HG03460 (cell line): ENCODE results near the gene BRSK1.
"Not testable (repeated sequence)": the region's sequence is repeated elsewhere in the genome, so short reads cannot be mapped to it uniquely, and the experiment has no call there.

ENCODE experiments used
- ATAC-seq: cut with Tn5 transposase; IDR thresholded peaks from one replicate; pipeline ENCODE4 v1.9.1; 2021; ENCODE audit not compliant: unreplicated experiment

Gene BRSK1

DNA sequence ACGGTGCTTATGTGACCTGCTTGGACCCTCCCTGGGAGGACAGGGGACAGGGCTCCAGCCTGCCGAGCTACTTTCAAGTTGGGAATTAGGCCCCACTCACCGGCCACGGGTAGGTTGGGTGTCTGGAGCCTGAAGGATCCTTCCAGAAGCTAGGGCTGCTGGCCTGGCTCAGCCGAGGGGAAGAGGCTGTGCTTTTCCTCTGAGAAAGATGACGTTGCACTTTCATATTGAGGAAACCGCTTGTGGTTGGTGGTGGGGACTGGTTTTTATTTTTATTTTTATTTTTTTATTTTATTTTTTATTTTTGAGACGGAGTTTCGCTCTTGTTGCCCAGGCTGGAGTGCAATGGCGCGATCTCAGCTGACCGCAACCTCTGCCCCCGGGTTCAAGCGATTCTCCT lies 41.4 kb downstream of the BRSK1 start, which contains the start of gene TMEM150B:
TSS of gene TMEM150B (minus strand) at position 170 of the 400 bp plus-strand sequence. CDS start 4,305 bp downstream, outside the sequence.
- no peak for ATAC-seq

DNA sequence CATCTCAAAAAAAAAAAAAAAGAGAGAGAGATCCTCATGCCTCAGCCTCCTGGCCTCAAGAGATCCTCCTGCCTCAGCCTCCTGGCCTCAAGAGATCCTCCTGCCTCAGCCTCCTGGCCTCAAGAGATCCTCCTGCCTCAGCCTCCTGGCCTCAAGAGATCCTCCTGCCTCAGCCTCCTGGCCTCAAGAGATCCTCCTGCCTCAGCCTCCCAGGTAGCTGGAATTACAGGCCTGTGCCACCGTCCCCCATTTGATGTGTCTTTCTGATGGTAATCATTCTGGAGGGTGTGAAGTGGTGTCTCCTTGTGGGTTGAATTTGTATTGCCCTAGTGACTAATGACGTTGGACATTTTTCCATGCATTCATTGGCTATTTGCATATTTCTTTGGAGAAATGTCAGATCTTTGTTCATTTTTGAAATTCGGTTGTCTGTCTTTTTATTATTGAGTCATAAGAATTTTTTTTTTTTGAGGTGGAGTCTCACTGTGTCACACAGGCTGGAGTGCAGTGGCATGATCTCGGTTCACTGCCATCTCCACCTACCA lies 45.0 kb downstream of the BRSK1 start:
- not testable (repeated sequence) for ATAC-seq

DNA sequence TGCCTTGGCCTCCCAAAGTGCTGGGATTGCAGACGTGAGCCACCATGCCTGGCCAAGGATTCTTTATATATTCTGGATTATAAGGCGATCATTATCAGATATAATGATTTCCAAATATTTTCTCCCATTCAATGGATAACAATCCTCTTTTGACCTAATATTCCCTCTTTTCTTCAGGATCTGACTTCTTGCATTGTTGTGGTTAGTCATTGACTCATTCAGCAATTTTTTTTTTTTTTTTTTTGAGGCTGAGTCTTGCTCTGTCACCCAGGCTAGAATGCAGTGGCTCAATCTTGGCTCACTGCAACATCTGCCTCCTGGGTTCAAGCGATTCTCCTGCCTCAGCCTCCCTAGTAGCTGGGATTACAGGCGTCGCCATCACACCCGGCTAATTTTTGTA lies 46.0 kb downstream of the BRSK1 start:
- ATAC-seq: not testable (repeated sequence)

DNA sequence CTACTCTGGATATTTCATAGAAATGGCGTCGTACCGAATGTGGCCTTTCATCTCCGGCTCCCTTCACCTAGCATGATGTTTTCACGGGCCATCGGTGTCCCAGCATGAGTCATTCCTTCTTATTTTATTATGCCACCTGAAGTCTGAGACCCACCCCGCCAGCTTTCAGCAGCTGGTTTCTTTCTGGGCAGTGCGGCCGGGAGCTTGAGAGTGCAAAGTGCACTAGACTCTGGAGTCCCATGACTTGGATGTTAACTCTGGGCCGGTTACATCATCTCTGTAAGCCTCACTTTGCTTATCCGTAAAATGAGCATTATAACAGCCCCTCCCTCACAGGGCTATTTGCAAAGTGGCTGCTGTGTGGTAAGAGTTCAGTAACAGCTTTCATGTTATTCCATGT lies 50.1 kb downstream of the BRSK1 start:
- ATAC-seq: no peak

DNA sequence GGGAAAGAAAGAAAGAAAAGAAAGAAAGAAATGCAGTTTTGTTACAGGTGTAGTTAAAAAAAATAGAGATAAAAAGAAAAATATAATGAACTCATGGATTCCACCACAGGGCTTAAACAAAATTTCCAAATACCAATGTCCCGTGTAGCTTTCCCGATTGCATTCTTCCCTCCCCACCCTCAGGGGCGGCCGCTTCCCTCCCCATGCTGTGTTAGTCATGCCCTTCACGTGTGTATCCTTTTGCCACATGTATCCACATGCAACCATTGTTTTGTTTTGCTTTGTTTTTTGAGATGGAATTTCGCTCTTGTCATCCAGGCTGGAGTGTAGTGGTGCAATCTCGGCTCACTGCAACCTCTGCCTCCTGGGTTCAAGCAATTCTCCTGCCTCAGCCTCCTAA lies 52.3 kb downstream of the BRSK1 start:
- ATAC-seq: no peak

DNA sequence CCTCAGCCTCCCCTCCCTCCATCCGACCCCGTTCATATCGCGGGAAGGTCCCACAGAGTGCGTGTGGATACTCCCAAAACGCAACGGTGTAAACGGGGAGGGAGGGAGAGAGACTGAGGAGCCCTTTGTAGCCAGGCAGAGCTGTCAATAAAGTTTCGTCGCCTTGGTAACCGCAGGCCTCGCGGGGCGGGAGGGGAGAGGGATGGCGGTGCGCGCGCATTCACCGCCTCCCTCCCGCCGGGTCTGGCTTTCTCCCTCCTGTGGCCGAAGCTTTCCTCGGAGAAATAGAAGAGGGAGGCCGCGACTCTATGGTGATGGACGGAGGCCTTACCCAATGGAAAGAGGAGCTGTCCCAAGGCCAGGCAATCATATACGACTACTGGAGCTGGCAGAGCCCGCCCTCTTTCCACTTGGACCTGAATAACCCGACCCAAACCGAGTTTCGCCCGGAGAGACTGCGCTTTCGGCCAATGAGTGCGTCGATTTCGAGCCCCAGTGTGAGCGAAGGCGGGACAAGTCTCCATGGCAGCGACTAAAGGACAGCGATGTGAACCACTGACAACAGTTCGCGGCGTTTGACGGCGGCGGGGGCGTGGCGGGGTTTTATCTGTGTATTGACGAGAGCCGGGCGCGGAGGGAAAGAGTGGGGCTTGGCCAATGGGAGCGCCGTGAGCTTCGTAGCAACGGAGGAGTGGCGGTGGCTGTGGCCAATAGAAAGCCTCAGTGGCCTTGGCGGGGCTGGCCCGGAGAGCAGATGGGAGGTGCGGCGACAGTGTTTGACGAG lies 55.5 kb downstream of the BRSK1 start, which contains the start of gene KMT5C:
TSS of gene KMT5C (plus strand) at position 772 of the 784 bp plus-strand sequence. CDS start 2,061 bp downstream, outside the sequence.
- peak; percentile 79 for ATAC-seq

DNA sequence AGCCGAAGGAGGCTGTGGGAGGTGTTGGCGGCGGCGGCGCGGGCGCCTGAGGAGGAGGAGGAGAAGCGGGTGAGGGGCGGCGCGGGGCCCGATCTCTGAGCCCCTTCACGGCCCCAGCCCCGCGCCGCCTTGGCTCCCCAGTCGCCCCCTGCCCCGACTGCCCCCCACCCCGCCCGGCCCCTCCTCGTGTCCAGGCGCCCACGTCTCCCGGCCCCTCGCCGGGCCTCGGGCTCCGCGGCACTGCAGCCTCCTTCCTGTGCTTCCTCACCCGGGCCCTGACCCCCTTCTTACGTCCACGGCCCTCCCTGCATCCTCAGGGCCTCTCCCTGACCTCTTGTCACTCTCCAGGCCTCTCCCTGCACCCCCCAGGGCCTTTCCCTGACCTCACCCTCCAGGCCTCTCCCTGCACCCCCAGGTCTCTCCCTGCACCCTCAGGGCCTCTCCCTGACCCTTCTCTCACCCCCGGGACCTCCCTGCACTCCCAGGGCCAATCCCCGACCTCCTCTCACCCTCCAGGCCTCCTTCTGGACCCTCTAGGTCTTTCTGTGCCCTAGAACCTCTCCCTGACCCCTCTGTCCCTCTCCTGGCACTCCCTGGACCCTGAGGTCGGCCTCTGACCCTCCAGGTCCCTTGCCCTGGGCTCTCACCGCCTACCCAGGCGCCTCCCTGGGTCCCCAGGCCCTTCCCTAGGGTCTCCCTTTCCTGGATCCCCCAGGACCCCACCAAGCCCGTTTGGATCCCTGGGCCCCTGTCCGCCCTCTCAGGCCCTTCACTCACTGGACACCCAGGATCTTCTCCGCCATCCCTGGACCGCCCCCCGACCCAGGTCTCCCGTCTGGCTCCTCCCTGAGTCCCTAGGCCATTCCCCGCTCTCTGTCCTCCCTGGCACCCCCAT lies 56.3 kb downstream of the BRSK1 start:
- no peak for ATAC-seq

DNA sequence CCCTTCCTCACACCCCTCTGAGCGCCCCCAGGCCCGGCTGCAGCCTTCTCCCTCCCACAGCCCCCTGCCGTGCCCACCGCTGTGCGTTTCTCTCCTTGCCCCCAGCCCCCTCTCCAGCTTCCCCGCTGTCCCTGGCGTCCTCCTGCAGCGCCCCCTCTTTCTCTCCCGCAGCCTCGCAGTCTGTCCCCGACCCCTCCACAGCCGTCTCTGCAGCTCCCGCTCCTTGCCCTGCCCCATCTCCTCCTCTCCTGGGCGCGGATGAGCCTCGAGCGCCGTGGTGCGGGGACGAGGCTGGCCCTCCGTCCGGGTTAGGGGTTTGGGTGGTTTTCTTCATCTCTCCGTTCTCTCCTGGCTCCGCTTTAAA lies 57.0 kb downstream of the BRSK1 start:
- ATAC-seq: no peak

DNA sequence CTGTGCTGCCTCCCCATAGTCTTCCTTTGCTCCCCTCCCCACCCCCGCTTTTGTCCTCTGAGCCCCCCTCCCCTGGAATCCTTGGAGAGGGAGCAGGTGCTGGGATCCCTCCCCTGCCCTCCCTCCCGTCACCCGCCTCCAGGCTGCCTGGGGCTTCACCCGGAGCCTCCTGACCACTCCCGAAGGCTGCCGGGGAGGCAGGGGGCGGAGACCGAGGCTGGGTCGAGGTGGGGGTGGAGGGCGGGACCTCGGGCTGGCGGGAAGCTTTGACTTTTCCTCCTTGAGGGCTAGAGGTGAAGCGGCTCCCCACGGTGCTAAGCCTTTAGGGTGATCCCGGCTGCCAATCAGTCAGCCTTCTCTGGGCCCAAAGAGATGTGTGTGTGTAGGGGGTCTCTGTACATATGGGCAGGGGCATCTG lies 57.4 kb downstream of the BRSK1 start:
- no peak for ATAC-seq

DNA sequence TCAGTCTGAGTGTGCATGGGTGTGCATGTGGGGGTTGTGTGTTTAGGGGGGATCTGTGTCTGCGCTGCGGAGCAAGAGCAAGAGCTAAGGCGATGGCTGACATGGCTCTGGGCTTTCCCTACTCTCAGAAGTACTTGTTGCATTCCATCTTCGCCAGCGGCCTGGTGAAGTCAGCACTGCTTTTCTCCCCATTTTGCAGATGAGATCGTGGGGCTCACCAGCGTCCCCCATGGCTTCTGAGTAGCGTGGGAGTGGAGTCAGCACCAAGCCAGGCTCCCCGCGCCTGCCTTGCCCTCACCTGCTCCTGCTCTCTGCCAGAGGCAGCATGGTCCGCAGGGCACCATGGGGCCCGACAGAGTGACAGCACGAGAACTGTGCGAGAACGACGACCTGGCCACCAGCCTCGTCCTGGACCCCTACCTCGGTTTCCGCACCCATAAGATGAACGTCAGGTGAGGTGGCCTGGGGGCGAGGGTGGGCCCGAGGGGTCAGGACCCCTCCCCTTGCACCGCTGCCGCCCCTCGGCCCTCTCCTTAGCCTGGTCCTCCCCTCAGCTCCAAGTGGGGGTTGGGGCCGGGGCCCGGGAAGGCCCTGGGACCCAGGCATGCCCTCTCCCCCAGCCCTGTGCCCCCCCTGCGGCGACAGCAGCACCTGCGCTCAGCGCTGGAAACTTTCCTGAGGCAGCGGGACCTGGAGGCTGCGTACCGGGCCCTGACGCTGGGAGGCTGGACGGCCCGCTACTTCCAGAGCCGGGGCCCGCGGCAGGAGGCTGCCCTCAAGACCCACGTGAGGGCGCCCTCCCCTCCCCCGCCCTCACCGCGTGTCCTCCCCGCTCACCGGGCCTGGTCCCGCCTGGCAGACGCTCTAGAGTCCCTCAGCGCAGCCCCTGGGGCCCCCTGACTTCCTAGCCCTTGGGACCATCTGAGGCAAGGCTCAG lies 58.1 kb downstream of the BRSK1 start:
- ATAC-seq: no peak

DNA sequence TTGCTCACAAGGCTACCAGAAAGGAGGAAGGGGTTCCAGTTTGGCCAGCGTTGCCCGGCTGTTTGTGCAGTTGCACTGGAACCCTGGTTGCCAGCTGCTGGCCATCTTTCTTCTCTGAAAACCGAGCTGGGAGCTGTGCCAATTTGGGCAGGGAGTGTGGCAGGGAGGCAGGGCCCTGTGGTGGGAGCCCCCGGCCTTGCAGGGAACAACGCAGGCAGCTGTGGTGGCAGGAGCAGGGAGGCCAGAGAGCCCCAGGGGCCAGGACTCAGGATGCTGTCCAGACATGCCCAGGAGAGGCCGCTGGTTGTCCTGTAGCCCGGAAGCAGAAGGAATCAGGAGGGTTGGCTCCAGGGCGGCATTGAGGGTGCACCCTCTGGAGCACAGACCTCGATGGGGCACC lies 60.6 kb downstream of the BRSK1 start:
- ATAC-seq: no peak

DNA sequence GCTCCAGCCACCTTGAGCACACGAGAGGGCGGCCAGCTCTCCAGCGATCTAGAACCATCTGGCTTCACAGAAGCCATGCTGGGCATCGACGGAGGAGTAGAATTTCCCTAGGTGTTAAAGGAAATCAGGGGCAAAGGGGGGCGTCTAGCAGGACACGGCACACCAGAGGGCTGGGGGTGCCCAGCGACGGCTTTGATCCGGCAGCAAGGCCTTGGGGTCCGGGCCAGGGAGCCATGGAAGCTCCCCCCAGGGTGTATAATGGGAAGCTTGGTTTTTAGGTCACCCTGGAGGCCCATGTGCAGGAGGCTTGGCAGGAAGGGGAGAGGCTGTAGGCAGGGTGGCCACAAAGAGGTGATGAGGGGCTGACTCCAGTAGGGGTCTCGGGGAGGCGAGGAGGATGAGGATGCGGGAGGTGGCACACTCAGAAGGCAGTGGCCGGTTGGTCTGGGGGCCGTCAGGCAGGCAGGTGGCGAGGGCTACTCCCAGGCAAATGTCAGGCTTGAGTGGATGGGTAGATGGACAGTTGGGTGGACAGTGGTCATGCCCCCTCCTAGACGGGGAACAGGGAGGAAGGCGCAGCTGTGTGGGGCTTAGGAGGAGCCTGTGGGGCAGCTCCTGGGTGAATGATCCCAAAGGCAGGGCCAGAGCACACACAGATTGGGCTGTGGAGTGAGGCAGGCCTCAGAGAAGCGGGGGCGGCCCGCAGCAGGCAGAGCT lies 61.5 kb downstream of the BRSK1 start:
- no peak for ATAC-seq

DNA sequence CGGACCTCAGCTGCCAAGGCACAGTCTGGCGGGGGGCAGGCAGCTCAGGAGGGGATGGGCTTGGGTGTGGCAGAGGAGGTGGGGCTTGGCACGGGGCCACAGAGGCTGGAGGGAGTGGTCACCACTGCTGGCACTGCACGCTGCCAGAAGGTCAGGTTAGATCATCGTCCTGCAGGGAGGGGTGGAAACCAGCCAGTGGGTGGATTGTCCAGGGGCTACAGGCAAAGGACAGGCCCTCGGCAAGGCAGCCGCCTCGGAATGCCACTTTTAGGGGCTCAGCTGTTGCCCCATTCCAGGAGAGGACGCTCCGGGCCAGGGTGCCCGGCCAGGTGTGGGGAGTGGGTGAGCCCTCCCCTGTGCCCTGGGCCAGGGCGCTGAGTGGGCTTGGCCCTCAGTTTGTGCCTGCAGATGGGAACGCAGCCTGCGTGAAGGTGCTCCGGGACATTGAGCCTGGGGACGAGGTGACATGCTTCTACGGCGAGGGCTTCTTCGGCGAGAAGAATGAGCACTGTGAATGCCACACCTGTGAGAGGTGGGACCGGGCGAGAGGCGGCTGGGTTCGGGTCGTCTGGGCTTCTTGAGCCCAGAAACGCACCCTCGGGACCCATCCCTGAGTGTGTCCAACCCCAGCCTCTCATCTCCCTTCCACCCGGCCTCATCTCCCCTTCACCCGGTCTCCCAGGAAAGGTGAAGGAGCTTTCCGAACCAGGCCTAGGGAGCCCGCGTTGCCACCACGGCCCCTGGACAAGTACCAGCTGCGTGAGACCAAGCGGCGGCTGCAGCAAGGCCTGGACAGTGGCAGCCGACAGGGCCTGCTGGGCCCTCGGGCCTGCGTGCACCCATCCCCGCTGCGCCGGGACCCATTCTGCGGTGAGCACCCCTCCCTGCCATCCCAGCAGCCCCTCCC lies 62.3 kb downstream of the BRSK1 start:
- ATAC-seq: no peak

DNA sequence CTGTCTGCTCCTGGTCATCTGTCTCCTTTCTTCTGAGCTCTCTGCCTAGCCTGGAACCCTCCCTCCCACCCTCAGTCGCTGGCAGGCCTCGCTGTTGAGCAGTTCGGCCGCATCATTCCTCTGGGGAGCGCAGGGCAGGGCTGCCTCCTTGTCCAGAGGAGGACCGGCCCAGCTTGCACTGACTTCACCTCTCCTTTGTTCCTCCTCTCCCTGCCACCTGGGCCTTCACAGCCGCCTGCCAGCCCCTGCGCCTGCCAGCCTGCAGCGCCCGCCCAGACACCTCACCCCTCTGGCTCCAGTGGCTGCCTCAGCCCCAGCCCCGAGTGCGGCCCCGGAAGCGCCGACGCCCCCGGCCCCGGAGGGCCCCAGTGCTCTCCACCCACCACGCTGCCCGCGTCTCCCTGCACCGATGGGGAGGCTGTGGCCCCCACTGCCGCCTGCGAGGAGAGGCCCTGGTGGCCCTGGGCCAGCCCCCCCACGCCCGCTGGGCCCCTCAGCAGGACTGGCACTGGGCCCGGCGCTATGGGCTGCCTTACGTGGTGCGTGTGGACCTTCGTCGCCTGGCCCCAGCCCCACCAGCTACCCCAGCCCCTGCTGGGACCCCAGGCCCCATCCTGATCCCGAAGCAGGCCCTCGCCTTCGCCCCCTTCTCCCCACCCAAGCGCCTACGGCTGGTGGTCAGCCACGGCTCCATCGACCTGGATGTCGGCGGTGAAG lies 63.1 kb downstream of the BRSK1 start:
- no peak for ATAC-seq

DNA sequence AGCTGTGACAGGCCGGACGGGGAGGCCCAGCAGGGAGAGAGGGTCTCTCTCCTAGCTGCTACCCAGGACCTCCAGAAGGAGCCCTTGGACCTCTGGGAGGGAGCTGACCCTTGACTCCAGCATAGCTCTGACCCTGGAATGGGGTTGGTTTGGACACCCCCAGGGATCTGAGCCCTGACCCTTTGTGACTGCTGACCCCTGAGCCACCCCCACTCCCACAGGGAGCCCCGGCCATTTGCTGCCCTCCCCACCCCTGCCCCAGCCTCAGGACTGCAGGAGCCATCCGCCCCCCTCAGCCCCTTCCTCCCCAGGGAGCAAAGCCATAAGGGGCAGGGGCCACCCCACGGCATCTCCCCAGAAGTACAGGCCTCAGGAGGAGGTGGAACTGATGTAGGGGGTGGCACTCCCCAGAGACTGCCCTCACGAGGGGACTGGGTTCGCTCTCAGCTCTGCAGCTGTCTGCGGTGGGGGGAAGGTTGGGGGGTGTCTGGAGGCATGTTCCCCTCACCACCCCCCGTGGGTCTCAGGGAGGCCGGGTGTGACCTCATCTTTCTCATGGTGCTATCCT lies 63.7 kb downstream of the BRSK1 start:
- ATAC-seq: no peak

DNA sequence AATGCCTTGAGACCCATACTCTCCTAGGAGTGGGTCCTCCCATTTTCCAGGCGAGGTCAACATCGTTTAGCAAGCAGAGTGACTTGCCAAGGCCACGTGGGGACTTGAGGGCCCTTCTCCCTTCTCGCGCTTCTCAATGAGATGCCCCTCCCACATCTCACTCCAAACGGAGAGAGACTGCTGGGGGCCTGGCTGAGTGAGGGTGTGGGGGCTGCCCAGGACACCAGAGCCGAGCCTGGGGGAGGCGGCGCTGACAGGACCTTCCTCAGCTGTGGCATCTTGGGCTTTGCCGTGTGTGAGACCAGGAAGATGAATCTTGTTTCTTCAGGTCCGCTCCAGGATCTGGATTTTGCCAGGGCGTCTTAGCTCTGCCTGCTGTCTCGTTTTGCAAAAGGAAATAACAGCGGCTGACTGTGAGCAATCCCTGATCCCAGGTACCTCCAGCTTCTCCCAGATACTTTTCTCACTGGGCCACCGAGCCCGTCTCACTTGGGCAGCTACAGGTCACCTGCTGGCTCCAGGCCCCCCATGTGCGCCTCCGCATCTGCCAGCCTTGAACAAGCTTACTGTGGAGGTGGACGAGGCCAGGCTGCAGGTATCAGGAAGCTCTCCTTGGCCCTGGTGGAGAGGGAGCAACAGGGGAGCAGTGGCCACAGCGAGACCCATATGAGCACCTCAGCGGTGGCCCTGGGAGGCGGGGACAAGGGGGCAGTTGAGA lies 64.7 kb downstream of the BRSK1 start:
- ATAC-seq: no peak

DNA sequence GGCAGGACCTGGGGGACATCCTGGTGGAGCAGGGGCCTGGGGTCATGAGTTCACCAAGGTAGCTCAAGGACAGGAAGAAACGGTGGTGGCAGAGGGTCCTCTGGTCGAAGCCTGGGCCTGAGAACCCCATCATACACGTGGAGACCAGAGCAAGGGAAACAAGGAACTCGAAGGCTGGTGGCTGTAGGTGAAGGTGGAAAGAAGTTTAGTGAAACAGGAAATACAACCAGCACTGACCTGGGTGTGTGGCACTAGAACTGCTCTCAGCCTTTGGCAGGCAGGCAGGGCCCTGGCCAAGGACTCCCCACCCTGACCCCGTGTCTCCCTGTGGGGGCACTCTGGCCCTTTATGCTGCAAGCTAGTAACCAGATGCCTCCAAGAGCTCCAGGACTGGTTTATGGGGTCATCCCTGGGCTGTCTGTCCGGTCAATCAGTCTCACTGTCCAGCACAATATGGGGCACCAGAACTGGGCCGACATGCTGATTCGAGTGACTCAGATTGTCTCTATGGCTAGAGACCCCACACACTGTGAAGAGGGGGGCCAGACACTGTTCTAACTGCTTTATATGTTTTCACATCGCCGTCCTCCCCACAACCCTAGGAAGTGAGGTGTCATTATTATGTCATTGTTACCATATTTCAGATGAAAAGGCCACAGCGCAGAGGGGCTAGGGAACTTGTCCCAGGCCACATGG lies 67.0 kb downstream of the BRSK1 start:
- no peak for ATAC-seq
